HK-2 (cell line): ENCODE measurements around the gene DGKQ.
"Not testable (repeated sequence)": the region's sequence is repeated elsewhere in the genome, so short reads cannot be mapped to it uniquely, and the experiment has no call there.

Source experiments
- DNase-seq: peaks from one replicate; pipeline ENCODE4 v3.0.0-alpha.2; 2018; ENCODE audit not compliant: unreplicated experiment

DGKQ gene

GRCh38 chr4:925771-926500 is 47.4 kb downstream of the DGKQ start:
- no peak for DNase-seq

- DNase-seq: no peak
Observed at GRCh38 chr4:925171-925570, 48.2 kb downstream of the DGKQ start.

- no peak for DNase-seq
Observed at GRCh38 chr4:924107-925096, 49.0 kb downstream of the DGKQ start.

GRCh38 chr4:921830-922331 is 51.5 kb downstream of the DGKQ start:
- DNase-seq: no peak

GRCh38 chr4:919004-919680 is 54.2 kb downstream of the DGKQ start:
- DNase-seq: not testable (repeated sequence)

- not testable (repeated sequence) for DNase-seq
Observed at GRCh38 chr4:918591-918990, 54.8 kb downstream of the DGKQ start.

- no peak for DNase-seq
Observed at GRCh38 chr4:917992-918391, 55.4 kb downstream of the DGKQ start.

- no peak for DNase-seq
Observed at GRCh38 chr4:917466-917865, 55.9 kb downstream of the DGKQ start.

- no peak for DNase-seq
Observed at GRCh38 chr4:915595-915994, 57.8 kb downstream of the DGKQ start.

GRCh38 chr4:915041-915474 is 58.3 kb downstream of the DGKQ start:
- no peak for DNase-seq

- DNase-seq: no peak
Observed at GRCh38 chr4:914531-914930, 58.8 kb downstream of the DGKQ start.

- DNase-seq: no peak
Observed at GRCh38 chr4:913280-913618, 60.1 kb downstream of the DGKQ start.

GRCh38 chr4:912548-913279 is 60.7 kb downstream of the DGKQ start:
- no peak for DNase-seq

GRCh38 chr4:911871-912490 is 61.4 kb downstream of the DGKQ start:
- no peak for DNase-seq

- no peak for DNase-seq
Observed at GRCh38 chr4:911221-911751, 62.1 kb downstream of the DGKQ start.

- no peak for DNase-seq
Observed at GRCh38 chr4:910366-911091, 62.8 kb downstream of the DGKQ start.

- DNase-seq: no peak
Observed at GRCh38 chr4:909821-910220, 63.5 kb downstream of the DGKQ start.

GRCh38 chr4:909131-909571 is 64.2 kb downstream of the DGKQ start:
- no peak for DNase-seq
